ENCODE data around the gene SDC4.

Gene SDC4

DNA sequence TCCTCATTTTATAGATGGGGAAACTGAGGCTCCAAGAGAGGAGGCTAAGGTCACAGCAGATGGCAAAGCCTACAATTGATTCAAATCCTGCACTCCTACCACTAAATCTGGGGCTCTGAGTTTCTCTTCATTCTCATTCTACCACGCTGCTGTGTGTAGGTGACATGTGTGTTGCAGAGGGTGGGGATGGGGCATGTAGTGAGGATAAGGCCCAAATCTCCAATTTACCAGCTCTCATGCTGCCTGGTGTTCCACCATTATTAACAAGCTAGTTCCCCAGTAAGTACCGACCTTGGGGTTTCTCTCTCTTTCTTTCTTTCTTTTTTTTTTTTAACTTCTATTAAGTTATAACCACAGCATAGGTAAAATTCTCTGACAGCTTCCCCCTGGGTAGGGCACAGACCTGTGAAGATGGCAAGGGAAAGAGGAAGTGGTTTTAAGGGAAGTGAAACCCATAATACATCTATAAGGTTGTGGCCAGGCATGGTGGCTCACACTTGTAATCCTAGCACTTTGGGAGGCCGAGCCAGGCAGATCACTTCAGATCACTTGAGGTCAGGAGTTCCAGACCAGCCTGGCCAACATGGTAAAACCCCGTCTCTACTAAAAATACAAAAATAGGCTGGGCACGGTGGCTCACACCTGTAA, 27.2 kb downstream of the SDC4 start:
- DNase-seq (ENCODE audit: low read depth in 4 of 4, low spot score in 1 of 4): no peak

DNA sequence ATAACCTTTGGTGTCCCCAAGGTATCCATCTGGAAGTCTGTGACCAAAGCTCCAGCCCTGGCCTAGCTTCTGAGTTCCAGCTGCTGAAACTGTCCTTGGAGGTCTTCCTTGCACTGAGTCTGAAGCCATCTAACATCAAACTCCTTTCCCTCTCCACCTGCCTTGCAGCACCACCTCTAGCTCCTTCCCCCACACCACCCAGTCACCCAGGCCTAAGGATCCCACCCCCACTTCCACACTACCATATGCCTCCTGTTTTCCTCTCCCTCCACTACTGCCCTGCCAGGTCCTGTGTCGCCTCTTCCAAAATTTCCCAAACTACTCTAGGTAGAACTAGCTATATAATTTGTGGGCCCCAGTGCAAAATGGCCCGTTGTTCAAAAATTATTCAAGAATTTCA, 29.3 kb downstream of the SDC4 start:
- DNase-seq (ENCODE audit: low read depth in 4 of 4, low spot score in 1 of 4): no peak

DNA sequence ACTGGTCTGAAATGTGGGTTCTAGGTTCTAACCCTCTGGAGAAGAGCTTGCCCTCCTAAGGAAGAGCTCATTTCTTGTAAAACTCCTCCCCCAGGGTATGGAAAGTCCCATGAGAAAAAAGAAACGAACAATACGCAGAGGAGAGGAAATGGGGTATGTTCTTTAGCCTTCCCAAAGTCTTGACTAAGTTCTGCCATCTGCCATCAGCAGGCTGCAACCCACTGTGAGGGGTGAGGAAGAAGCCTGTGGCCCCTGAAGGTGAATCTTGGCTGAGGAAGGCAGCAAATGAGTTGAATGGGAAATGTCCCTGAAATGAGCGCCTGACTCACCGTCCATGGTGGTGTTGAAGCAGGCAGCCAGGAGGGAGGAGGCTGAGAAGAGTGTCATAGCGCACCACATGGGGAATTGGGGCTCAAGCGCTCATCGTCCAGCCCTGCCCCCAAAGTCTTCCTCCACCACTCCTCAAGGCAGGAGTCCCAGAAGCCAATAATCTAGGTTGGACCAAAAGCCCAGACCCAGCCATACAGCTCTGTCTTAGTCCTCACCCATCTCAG, 29.8 kb downstream of the SDC4 start:
- DNase-seq (ENCODE audit: low read depth in 4 of 4, low spot score in 1 of 4): no peak

DNA sequence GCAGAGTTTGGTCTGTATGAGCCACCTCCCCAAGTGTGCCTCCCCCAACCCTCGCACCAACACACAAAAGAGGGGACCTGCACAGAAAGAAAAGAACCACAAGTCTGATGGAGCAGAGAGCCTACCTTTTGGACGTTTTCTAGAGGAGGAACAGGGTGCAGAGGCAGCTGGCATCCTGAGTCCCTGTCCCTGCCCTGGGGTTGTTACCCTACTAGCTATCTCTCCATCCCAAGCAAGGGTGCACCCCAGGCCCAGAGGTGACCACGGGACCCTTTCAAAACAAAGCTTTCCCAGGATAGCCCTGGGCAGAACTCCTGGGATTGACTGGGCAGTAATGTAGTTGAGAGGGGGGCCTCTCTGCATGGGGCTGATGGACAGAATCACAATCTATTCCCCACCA, 30.4 kb downstream of the SDC4 start:
- no peak for DNase-seq (ENCODE audit: low read depth in 4 of 4, low spot score in 1 of 4)

DNA sequence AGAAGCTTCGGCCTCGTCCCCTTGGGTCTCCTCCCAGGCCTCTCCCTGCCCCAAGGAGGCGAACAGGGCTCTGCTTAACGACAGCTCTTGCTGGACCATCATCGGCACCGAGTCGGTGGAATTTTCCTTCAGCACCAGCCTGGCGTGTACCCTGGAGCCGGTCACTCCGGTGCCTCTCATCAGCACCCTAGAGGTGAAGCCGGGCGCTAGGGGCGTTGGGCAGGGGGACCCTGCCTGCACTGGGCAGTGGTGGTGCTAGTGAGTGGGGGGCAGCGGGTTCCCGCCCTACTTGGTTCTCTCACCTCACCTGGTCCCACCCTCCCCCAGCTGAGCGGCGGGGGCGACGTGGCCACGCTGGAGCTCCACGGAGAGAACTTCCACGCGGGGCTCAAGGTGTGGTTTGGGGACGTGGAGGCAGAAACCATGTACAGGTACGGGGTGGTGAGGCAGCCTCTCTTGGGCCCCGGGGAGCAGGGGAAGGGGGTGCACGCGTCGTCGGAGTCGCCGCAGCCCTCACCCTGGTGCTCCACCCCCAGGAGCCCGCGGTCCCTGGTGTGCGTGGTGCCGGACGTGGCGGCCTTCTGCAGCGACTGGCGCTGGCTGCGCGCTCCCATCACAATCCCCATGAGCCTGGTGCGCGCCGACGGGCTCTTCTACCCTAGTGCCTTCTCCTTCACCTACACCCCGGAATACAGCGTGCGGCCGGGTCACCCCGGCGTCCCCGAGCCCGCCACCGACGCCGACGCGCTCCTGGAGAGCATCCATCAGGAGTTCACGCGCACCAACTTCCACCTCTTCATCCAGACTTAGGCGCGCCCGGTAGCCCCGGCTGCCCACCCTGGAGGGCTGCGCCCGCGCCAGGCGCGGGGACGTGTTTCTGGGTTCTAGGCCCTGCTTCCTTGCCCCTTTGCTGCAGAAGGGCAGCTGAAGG, 31.8 kb downstream of the SDC4 start:
- no peak for DNase-seq (ENCODE audit: low read depth in 4 of 4, low spot score in 1 of 4)

DNA sequence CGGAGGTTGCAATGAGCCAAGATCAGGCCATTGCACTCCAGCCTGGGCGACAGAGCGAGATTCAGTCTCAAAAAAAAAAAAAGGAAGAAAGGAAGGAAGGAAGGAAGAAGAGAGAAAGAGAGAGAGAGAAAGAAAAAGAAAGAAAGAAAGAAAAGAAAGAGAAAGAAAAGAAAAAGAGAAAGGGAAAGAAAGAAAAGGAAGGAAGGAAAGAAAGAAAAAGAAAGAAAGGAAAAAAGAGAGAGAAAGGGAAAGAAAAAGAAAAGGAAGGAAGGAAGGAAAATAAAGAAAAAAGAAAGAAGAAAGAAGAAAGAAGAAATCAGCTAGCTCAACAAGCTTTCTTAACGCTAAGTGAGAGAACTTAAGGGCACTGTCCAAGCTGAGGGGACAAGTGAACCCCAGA, 32.6 kb downstream of the SDC4 start:
- DNase-seq (ENCODE audit: low read depth in 4 of 4, low spot score in 1 of 4): no peak

DNA sequence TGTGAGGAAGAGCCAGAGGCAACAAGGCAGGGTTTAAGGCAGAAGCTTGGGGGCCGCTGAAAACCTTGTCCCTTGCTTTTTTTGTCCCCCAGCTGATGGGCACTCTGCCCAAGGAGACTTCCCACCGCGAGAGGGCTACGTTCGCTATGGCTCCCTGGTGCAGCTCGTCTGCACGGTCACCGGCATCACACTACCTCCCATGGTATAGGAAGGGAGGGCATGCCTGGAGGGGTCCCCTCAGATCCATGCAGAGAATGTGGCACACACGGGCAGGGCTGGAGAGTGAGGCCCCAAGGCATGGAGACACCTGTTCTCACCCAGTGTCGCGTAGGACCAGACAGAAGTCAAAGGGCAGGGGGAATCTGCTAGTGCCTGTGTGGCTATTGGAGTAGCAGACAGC, 34.3 kb downstream of the SDC4 start:
- no peak for DNase-seq (ENCODE audit: low read depth in 4 of 4, low spot score in 1 of 4)

DNA sequence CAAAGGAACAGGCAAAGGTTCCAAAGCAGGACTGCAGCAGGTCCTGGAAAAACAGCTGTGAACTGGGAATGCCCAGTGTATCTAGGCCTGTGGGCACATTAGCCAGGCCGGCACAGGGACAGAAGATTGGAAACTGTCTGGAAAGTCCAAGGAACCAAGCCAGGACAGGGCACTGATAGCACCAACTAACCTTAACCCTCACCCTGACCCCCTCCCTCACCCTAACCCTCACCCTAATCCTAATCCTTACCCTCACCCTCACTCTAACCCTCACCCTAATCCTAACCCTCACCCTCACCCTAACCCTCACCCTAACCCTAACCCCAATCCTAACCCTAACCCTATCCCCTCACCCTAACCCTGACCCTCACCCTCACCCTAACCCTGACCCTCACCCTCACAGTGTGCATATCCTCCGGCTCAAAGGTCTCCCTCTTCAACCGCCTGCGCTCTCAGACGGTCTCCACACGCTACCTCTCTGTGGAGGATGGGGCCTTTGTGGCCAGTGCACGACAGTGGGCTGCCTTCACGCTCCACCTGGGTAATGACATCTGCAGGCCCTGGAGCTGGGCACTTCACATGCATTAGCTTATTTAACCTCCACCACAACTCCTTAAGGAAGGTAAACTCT, 35.0 kb downstream of the SDC4 start:
- DNase-seq (ENCODE audit: low read depth in 4 of 4, low spot score in 1 of 4): no peak

DNA sequence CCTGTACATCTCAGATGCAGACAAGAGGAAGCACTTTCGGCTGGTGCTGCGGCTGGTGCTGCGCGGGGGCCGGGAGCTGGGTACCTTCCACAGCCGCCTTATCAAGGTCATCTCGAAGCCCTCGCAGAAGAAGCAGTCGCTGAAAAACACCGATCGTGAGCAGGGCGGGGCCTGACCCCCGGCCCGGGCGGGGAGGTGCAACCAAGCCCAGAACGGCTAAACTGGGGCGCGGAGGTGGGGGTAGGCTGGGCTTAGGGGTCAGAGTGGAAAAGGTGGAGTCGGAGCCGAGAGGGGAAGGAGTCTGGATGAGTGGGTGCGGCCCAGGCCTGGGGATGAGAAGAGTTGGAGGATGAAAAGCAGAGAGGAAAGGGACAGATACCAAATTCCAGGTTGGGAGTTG, 36.0 kb downstream of the SDC4 start:
- DNase-seq (ENCODE audit: low read depth in 4 of 4, low spot score in 1 of 4): no peak

DNA sequence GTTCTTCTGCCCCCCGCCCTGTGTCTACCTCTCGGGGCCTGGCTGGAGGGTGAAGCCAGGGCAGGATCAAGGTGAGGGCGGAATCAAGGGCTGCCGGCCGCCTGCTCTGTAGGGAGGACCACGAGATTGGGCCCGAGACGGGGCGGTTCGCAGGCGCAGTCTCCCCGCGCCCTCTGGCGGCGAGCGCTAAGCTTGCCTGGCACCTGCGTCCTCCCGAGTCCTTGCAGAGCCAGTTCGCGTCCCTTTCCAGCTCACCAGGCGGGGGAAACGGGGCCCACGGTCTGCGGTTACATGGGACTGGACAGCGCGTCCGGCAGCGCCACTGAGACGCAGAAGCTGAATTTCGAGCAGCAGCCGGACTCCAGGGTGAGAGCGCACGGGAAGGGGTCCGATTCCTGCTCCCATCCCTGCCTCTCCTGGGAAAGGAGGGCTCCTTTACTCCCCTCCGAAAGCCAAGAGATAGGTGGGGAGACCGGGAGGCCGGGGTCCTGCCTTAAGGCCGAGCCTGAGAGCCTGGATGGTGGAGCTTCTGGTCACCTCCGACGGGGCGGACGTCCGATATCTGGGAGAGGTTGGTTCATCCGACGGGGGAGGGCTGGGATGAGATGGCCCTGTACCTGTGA, 36.5 kb downstream of the SDC4 start:
- DNase-seq (ENCODE audit: low read depth in 4 of 4, low spot score in 1 of 4): peak; percentile 38 to 61 (median 48)

DNA sequence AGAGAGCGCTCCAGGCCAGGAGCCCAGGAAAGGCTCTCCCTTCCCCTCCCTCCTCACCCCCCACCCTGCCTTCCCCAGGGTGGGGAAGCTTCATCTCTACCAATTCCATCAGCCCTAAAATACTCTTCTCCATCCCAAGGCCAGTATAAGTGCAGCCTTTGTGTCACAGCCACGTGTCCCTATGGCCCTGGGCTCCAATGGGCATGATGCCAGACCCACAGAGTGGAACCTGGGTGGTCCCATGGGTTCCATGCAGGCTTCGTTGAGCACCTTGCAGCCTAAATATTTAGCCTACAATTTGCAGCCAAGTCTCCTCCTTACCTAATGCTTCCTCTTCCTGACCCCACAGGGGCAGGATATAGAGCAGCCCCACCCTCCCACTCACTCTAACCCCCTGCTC, 39.1 kb downstream of the SDC4 start:
- DNase-seq (ENCODE audit: low read depth in 4 of 4, low spot score in 1 of 4): no peak

DNA sequence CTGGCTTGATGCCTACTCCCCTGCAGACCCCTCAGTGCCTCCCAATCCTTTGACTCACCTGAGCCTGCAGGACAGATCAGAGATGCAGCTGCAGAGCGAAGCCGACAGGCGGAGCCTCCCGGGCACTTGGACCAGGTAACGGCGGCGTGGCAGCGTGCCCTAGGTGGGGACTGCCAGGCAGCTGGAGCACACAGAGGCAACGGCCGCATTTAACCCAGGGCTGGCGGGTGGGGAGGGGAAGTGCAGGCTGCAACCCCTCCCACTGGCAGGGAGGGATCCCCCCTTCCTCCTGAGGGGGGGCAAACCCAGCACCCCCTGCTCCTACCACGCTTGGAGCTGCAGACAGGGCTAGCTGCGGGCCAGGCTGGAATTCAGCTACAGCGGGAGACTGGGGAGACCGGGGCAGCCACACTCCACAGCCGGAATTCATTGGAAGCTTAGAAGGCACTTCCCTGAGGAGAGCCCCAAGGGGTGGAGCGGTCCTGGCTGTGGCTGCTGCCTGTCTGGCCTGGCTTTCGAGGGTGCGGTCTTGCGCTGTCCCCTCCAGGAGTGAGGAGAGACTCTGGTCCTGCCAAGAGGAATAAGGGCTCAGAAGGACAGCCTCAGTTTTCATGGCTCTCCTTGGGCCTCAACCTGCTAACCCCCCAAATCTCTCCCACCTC, 40.0 kb downstream of the SDC4 start, which contains the start of gene MATN4:
Gene MATN4, minus strand, starts transcription at position 183 of the 662 bp plus-strand sequence. CDS start 2,717 bp downstream, outside the sequence.
- DNase-seq (ENCODE audit: low read depth in 4 of 4, low spot score in 1 of 4): no peak

DNA sequence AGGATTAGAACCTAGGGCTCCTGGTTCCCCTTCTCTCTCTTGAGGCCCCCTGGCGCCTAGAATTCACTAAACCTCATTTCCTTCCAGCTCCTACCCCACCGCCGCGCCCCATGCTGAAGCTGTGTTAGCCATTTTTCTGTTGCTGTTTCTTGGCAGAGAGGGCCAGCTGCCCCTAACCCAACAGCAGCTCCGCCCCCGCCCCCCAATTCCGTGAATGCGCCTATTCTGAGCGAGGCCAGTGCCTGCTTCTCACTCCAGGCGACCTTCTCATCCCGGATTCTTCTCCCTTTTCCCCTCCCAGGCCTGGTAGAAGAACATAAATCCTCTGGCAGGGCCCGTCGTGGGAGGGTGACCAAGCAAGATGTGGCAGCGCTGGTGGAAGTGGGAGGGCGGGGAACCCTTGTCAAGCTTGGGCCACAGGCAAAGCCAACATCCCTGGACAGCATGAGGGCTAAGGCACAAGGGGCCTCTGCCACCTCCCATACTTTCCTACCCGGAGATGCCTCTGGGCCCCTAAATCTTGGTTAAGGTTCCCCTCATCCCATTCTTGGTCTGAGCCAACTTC, 41.1 kb downstream of the SDC4 start:
- DNase-seq (ENCODE audit: low read depth in 4 of 4, low spot score in 1 of 4): no peak

DNA sequence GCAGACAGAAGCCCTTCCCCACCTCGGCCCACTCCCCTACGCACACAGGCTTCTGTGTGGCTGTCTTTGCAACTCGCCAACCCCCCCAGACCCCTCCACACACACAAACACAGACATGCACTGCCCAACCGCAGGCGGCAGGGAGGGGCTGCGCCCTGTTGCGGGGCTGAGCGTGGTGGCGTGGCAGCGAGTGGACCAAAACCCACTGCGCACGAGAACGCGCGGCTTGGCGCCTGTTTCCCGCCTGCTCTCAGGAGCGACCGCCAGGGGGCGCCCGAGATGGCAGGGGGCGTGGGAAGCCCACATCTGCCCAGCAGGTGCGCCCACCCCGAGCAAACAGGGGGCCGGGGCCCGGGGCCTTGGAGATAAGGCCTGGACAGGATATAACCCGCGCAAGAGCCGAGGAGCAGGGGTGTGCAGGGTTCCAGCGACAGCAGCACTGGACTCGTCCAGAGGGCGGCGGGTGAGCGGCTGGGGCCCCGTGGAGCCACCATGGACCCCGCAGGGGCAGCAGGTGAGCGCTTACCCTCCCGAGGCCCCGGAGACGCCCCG, 41.7 kb downstream of the SDC4 start, which contains the start of gene RBPJL:
Gene RBPJL, plus strand, starts transcription at position 410 of the 552 bp plus-strand sequence. Its CDS starts 83 bp downstream, at position 493.
- peak in 3 of 4 experiments; percentile 23 to 30 (median 26) for DNase-seq (ENCODE audit: low read depth in 4 of 4, low spot score in 1 of 4)

DNA sequence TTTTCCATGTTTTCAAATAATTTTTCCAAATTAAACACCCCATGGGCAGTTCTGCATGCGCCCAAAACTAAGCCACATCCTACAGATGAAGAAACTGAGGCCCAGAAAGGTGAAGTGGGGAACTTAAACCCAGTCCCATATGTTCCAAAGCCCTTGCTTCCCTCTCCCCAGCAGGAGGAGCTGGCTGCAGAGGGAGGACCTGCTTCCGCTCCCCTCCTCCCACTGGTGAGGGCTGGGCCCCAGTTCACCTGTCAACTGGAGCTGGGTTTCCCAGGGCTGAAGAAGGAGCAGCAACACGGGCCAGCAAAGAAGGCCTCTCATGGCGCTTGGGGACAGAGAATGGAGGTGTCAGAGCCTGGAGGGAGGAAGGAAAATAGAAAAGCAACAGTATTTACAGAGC, 43.0 kb downstream of the SDC4 start:
- DNase-seq (ENCODE audit: low read depth in 4 of 4, low spot score in 1 of 4): no peak

DNA sequence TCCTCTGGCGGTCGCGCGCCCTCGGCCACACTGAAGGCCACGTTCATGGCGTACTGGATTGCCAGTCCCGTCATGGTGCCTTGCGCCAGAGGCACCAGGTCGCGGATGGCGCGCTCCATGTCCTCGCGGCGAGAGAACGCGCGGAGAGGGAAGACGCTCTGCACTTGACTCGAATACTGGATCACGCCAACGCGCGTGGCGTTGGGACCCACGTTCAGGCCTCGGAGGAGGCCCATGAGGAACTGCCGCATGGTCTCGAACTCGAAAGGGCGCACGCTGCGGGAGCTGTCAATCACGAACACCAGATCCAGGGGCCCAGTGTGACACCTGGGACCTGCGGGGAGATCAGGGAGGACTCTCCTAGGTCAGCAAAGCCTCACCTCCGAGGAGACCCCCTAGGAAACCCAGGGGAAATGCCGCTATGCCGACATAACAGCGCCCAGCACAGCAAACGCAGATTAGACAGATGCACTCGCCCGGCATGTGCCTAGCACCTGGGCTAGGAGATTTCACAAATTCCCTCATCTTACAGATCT, 43.7 kb downstream of the SDC4 start:
- DNase-seq (ENCODE audit: low read depth in 4 of 4, low spot score in 1 of 4): no peak

DNA sequence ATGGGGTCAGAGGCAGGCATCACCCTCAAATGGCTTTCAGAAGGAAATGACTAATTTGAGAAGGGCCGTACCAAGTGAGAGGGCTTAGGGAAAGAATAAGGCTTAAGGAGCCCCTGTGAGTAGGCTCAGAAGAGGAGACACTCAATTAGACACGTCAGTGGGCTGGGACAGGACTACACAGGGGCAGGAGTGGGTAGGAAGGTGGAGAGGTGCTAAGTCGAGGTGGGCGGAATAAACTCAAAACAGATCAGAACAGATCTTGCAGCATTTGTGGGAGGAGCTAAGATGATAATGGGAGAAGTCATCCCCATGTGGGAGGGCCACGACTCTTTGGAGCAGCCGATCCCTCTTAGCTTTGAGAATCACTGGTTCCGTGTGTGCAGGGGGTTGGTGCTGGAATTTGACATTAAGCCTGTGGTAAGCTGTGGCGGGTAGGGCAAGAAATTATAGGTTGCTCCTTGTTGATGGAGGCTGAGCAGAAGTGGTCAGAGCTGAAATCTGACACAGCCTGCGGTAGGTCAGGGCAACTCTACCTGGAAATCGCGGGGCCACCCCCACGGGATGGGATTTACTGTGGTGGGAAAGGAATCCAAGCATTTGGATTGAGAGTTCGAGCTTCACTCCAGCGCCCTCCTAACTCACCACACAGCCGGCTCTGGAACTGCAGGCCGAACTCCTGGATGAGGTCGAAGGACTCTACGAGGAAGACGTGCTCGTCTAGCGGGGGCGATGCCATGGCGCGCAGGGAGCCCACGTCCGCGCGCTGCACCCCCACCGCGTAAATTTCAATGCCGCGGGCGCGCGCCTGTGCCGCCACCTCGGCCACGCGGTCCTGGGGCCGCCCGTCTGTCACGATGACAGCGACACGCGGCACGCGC, 44.4 kb downstream of the SDC4 start:
- DNase-seq (ENCODE audit: low read depth in 4 of 4, low spot score in 1 of 4): no peak

DNA sequence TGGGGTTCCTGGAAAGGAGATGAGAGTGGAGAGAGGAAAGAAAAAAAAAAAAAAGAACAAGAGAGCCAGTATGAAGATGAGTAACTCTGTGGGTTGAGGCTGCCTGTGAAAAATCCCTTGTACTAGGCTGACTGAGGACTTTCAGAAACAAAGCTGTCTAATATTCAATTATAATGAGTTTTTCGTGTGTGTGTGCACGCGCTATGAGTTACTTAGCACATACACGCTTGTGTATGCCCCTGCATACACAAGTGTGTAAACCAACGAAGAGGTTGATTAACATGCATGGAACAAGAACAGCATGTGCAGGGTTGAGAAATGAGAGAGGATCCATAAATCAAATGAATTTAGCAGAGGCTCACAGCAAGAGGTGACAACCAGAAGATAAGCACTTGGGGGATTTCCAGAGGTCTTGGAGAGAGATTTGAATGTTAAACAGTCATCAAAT, 46.4 kb downstream of the SDC4 start:
- no peak for DNase-seq (ENCODE audit: low read depth in 4 of 4, low spot score in 1 of 4)

Data from stimulated activated CD4-positive, alpha-beta T cell treated with anti-CD3 and anti-CD28 coated beads, Interleukin-1b, Interleukin-23, amount 100 ng/mL, for 24 hours (primary cell).